C1 segment of cervical spinal cord (tissue), 14 donors: ENCODE measurements around the gene PAN2.
A peak's percentile ranks its signal among the peaks of the same experiment; 100 is the strongest.

Source experiments
- DNase-seq, 14 donors: peaks; one replicate each; lab custom pipeline; 2025; lab: John Stamatoyannopoulos, UW

Gene PAN2

DNA sequence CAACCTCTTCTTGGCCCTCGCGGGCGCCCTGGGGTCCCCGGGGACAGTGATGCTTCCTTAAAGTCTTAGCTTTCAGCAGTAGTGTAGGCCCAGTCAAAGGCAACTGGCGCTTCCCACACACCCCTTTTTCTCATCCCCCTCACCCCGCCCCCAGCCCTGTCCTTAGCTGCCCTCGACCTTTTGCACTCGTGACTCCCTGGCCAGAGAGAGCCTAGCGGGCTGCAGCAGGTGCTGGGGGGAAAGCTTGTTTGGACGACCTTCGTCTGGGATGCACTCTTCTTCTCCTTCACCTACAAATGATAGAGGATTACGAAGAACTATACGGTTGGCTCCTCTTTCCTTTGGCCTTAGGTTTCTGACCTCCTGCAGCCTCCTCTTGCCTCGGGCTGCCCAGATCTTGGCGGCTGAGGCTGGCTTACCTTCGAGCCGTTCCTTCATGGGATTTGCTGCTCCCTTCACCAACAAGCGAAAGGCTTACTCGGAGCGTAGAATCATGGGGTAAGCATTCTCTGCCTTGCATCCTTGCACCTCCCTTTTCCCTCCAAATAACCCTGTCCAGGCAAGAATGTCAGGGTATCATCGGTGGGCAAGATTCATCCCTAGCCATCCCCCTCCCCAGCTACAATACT lies 66.2 kb downstream of the PAN2 start:
- peak in 1 of 14 donors; percentile 23 for DNase-seq

DNA sequence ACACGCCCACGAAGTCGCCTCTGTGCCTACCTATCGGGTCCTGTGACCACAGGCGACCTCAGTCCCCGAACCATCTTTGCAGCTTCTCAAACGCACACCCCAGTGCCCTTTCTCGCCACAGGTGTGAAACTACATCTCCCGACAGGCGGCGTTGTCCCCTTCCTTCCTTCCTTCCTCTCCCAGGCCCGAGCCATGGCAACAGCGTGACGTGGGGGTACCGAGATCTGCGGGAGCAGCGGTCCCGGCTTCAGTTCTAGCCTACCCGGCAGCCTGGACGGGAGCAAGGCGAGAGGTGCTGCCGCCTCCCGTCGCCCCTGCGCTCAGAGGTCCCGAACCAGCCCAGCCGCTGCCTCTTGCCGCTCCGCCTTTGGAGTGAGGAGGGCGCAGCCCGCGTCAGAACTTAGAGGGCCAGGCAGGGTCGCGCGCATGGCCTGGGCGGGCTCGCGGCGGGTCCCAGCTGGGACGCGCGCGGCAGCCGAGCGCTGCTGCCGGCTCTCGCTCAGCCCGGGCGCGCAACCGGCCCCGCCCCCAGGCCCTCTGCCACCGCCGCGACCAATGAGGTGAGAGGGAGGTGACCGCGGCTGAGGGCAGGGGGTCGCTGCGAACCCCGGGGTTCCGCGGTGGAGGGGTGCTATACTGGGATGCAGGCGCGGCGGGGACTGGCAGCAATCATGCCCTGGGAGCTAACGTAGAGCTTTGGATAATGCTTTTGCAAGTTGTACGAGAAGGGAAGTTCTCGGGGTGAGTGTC lies 66.9 kb downstream of the PAN2 start, which contains the start of gene COQ10A:
Gene COQ10A (plus strand): TSS at position 250 of the 750 bp plus-strand sequence. CDS start 177 bp downstream, at position 427.
- peak; percentile 9 to 91 (median 80) for DNase-seq
